ENCODE results near the gene HPS1. TPM values are rescaled to one million over a fixed set of nuclear protein-coding genes. Genes with fewer than 3 reads are reported as not detected.

HPS1 gene
- total and polyA plus RNA-seq, 2 donors (not counting 3 experiments of a cell fraction or from before 2014, with no cell fraction given) = 60.7 to 67.5 TPM

- dilution Hi-C loops (cut with MboI; ENCODE audit: extremely low pct_ligation_motif_present, low sequenced_read_pairs) = no loop called here
- no peak for TF ChIP-seq POLR2AphosphoS5 (IDR thresholded peaks at IDR 0.05; ENCODE audit: insufficient read depth, low read depth, low read length)
- TF ChIP-seq FOS (IDR thresholded peaks at IDR 0.05; ENCODE audit: borderline replicate concordance, insufficient read depth, low read length) = no peak
- TF ChIP-seq GATA2 (IDR thresholded peaks at IDR 0.05; ENCODE audit: insufficient read depth, insufficient read length, low read depth, low read length) = no peak
- TF ChIP-seq, protein P1, sequence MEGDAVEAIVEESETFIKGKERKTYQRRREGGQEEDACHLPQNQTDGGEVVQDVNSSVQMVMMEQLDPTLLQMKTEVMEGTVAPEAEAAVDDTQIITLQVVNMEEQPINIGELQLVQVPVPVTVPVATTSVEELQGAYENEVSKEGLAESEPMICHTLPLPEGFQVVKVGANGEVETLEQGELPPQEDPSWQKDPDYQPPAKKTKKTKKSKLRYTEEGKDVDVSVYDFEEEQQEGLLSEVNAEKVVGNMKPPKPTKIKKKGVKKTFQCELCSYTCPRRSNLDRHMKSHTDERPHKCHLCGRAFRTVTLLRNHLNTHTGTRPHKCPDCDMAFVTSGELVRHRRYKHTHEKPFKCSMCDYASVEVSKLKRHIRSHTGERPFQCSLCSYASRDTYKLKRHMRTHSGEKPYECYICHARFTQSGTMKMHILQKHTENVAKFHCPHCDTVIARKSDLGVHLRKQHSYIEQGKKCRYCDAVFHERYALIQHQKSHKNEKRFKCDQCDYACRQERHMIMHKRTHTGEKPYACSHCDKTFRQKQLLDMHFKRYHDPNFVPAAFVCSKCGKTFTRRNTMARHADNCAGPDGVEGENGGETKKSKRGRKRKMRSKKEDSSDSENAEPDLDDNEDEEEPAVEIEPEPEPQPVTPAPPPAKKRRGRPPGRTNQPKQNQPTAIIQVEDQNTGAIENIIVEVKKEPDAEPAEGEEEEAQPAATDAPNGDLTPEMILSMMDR (IDR thresholded peaks at IDR 0.05; ENCODE audit: extremely low read depth in 1 of 2, insufficient read depth in 1 of 2, low read depth in 1 of 2, low read length in 2 of 2) = no peak
- TF ChIP-seq MYC (IDR thresholded peaks at IDR 0.05; ENCODE audit: low read depth, low read length) = no peak
- no peak for TF ChIP-seq EZH2 (IDR thresholded peaks at IDR 0.05; ENCODE audit: borderline replicate concordance, low read depth, low read length, severe bottlenecking)
- TF ChIP-seq POLR2A (IDR thresholded peaks at IDR 0.05; ENCODE audit: low read depth, low read length) = no peak
- POLR2A ChIA-PET = no interaction called here
Measured at GRCh38 chr10:98478430-98479222, 31.9 kb upstream of the HPS1 start.

More at GRCh38 chr10:98478430-98479222, 31.9 kb upstream of the HPS1 start:
- no peak for FAIRE-seq
- no TSS peak for BruUV-seq (replicated peaks)
- H3K9me1 ChIP-seq (replicated peaks; ENCODE audit: control insufficient read depth, extremely low read depth, insufficient read depth, low read length) = no peaks in the 10 kb centered on the region
- H3K9me3 ChIP-seq (replicated peaks; ENCODE audit: control insufficient read depth, insufficient read depth, low read length) = no peaks in the 10 kb centered on the region
- no peaks in the 10 kb centered on the region for H3K4me1 ChIP-seq (ENCODE audit: control insufficient read depth, extremely low read depth, insufficient read depth, low read length)
- no peak overlapping the region for H3K4me2 ChIP-seq (ENCODE audit: insufficient read depth, low read length)
- H3K9ac ChIP-seq (replicated peaks; ENCODE audit: extremely low read depth, insufficient read depth, low read length) = no peak overlapping the region
- no peak overlapping the region for H3K4me3 ChIP-seq (replicated peaks in 1 of 3; ENCODE audit: insufficient read depth in 1 of 3, low read depth in 1 of 3, low read length in 3 of 3)
- DNase-seq (ENCODE audit: low read depth, low spot score) = no peak
- H2AFZ ChIP-seq (ENCODE audit: low read depth, low read length) = no peak overlapping the region
- no peak overlapping the region for H3K27ac ChIP-seq (ENCODE audit: insufficient read depth, low read depth, low read length)
- no peaks in the 10 kb centered on the region for H3K27me3 ChIP-seq (ENCODE audit: control insufficient read depth in 2 of 2, insufficient read depth in 2 of 2, low read length in 2 of 2)
- H3K79me2 ChIP-seq (ENCODE audit: control insufficient read depth, insufficient read depth, low read length) = no peaks in the 10 kb centered on the region
- H3K36me3 ChIP-seq (ENCODE audit: control insufficient read depth in 2 of 2, extremely low read depth in 1 of 2, insufficient read depth in 2 of 2, low read length in 2 of 2) = no peaks in the 10 kb centered on the region
- CTCF ChIA-PET = interaction anchor here (1.0 to 1.2 kb wide), 2 partner anchors 8 to 10 kb away, joined by 3 to 5 read pairs; no protein-coding TSS in a partner anchor
- H4K20me1 ChIP-seq (replicated peaks; ENCODE audit: control insufficient read depth, extremely low read depth, insufficient read depth, low read length) = no peaks in the 10 kb centered on the region
- intact Hi-C loops (cut with micrococcal nuclease) = no loop called here

All from endothelial cell of umbilical vein (primary cell).